ENCODE results near the gene PRKCI.
"Not testable (repeated sequence)": the region's sequence is repeated elsewhere in the genome, so short reads cannot be mapped to it uniquely, and the experiment has no call there.

The PRKCI gene

DNA sequence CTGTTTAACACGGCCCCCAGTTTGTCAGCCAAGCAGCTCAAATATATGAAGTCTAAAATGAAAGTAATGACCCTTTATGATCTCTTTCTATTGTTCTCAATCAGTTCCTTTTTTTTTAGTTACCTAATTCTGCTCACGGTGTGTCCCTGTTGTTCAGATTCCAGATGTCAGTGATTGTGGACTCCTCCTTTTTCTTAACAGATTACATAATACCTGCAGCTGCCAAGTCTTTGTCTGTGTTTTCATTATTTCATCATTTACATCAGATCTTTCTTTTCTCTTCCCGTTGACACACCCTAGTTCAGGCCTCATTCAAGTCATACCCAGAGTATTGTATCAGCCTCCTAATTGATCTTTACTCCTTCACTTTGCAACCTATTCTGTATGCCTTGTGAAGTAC, 79.2 kb downstream of the PRKCI start:
- DNase-seq: peak; percentile 76 to 80

DNA sequence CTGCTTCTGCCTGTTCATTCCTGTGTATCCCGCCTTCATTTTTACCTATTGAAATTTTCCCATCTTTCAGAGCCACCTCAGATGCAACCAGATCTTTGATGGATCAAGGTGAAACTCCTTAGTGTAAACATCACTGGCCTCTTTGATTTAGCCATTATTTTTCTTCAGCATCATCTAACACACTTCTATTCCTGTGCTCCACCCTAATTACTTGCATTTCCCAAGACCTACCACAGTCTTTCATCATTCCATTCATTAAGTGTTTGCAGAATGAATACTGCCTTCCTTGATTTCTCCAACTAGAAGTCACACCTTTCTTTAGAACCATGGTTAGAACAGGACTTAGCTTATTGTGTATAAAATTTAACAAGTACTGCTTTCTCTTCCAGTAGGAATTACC, 79.8 kb downstream of the PRKCI start:
- no peak for DNase-seq

DNA sequence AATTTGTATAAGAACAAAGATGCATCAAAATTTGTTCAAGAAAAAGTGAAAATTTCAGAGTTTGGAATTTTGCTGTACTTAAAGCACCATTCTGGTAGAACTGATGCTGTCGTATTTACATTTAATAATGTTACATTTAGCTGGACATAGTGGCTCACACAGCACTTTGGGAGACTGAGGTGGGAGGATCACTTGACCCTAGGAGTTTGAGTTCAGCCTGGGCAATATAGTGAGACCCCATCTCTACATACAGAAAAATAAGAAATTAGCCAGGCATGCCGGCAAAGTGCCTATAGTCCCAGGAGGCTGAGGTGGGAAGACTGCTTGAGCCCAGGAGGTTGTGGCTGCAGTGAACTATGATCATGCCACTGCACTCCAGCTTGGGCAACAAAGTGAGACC, 83.8 kb downstream of the PRKCI start:
- DNase-seq: no peak

DNA sequence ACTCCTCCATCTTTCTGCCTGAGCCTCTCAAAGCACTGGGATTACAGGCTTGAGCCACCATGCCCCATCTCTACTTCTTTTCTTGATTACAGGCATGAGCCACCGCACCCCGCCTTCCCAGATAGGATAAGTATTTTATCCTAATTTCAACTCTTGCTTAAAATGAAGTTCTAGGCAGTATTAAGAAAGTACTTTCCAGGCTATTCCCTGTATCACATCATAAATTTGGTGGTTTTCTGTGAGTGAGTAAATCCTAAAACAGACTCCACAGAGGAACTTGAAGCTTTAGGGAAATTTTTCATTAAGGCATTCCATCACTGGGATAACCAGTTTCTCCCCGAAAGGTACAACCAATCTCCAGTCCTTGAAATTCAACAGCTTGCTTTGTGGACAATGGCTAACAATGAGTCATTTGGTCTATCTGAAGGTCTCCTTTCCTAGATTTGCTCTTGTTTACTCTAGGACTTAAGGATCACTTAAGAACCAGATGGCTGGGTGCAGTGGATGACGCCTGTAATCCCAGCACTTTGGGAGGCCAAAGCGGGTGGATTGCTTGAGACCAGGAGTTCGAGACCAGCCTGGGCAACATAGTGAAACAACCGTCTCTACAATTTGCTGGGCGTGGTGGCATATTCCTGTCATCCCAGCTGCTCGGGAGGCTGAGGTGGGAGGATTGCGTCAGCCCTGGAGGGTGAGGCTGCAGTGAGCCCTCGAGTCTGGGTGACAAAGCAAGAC, 85.6 kb downstream of the PRKCI start:
- no peak for DNase-seq

DNA sequence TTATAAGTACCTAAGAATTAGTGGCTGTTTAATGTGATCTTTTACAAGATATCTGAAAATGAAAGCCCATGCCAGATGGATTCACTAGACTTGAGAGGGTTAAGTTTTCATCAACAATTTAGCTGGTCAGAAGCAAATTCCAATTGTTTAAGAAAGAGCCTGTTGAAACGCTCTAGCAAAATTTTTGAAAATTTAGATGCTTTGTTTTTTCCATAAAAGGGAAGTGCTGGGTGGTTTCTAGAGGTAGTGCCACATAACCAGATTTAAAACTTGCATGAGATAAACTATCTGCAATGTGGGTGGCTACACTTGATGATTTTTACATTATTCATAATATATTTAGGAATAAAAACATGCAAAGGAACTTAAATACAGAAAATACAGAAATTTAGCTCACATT, 86.8 kb downstream of the PRKCI start:
- DNase-seq: no peak

DNA sequence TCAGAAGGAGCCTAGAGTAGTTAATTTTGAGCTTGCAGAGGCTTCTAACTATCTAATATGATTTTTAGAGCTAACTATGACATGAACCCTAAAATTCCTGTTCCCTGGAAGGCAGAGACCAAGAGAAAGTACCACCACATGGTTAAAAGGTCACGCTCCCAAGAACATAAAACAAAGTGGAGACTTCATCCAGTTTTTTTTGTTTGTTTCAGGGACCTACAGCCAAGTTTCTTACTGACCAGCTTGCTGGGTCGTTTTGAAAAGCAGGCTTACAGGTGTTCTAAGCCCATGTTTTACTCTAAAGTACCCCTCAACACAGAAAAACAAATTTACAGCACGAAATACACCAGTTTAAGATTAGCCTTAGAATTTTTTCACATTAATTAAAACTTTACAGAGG, 95.7 kb downstream of the PRKCI start:
- no peak for DNase-seq

DNA sequence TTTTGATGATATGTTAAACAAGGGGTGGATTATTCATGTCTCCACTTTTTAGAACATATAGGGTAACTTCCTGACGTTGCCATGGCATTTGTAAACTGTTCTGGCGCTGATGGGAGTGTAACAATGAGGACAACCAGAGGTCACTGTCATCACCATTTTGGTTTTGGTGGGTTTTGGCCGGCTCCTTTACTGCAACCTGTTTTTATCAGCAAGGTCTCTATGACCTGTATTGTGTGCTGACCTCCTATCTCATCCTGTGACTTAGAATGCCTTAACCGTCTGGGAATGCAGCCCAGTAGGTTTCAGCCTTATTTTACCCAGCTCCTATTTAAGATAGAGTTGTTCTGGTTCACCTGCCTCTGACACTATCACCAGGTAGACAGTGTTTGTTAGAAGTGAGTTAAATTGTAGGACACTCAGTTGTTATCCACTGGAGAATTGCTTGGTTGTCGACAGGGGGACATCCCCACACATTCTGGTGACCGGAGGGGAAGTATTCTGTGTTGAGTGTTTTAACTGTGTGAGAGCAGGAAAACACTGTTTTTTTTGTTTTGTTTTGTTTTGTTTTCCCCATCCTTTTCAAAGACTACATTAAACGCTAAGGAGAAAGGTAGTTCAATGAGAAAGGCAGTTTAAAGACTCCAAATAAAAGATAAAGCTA, 98.4 kb downstream of the PRKCI start:
- no peak for DNase-seq

GRCh38 chr3:170321321-170322034, 99.3 kb downstream of the PRKCI start:
- DNase-seq: no peak

- no peak for DNase-seq
Observed at GRCh38 chr3:170322566-170323269, 100.5 kb downstream of the PRKCI start.

GRCh38 chr3:170323331-170323730, 101.1 kb downstream of the PRKCI start:
- DNase-seq: no peak

GRCh38 chr3:170324962-170325361, 102.7 kb downstream of the PRKCI start:
- DNase-seq: no peak

GRCh38 chr3:170327040-170327808, 105.0 kb downstream of the PRKCI start:
- DNase-seq: no peak

- DNase-seq: not testable (repeated sequence)
Observed at GRCh38 chr3:170327868-170328548, 105.8 kb downstream of the PRKCI start.

GRCh38 chr3:170330366-170330765, 108.1 kb downstream of the PRKCI start:
- DNase-seq: no peak

DNA sequence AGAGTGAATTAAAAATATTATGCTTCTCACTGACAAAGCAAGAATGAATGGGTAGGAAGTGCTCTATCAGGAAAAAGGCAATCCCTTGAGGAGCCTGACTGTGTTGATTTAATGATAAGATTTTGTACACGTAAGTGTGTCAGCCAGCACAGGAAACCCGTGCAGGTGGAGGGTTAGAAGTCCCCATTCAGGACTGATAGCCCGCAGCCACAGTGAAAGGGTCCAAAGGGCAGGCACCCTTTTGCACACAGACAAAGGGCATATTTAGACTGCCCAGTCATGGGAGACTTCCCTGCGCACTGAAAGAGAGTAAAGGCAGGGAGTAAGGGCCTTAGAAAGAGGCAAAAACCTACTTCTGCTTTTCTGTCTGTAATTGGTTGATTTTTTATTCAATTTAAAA, 108.9 kb downstream of the PRKCI start:
- no peak for DNase-seq

DNA sequence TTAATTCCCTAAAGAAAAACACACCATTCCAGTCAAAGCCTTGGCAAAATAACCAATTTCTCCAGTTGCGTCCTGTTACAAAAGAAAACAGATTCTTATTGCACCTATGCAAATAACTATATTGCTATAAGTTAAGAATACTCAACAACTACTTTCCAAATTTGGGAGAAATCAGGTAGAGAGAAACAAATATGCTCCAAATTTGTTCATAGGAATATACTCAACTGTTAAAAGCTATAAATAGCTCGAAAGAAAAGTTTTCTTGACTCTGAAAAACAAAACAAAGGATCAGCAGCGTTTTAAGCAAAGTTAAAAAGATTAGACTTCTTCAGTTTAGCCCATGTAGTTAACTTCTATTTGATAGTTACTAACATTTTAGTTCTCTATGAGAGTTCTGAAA, 115.2 kb downstream of the PRKCI start:
- no peak for DNase-seq

GRCh38 chr3:170338690-170339340, 116.6 kb downstream of the PRKCI start:
- DNase-seq: no peak

DNA sequence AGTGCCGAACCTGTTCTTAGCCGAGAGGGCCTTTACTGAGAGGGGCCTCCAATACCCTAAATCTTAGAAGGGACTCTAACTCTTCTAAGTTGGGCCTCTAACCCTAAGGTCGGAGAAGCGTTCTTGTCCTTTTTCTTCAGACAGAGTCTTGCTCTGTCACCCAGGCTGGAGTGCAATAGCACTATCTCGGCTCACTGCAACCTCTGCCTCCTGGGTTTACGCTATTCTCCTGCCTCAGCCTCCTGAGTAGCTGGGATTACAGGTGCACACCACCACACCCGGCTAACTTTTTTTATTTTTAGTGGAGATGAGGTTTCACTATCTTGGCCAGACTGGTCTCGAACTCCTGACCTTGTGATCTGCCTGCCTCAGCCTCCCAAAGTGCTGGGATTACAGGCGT, 120.0 kb downstream of the PRKCI start:
- DNase-seq: not testable (repeated sequence)

DNA sequence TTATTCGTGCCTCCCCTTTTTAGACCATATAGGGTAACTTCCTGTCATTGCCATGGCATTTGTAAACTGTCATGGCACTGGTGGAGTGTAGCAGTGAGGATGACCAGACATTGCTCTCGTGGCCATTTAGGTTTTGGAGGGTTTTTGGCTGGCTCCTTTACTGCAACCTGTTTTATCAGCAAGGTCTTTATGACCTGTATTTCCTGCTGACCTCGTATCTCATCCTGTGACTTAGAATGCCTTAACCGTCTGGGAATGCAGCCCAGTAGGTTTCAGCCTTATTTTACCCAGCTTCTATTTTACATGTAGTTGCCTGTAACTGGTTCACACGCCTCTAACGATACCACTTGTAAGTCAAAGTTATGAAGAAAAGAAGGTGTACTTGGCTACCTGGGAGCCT, 121.6 kb downstream of the PRKCI start:
- DNase-seq: not testable (repeated sequence)

DNA sequence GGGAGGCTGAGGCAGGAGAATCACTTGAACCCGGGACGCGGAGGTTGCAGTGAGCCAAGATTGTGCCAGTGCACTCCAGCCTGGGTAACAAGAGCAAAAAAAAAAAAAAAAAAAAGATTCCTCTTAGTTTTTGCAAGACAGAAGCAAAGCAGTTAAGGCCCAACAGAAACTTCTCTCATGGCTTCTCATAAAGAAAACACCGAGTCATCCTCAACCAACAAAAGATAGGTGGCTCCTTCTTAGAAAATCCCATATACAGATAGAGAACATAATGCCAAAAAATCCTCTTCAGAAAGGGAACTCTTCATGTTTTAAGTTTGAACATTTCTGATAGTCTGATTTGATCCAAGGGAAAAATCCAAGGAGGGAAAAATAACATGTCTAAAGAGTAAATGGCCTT, 122.7 kb downstream of the PRKCI start:
- DNase-seq: no peak
